ENCODE measurements around the gene S100A12. TPM values are rescaled to one million over a fixed set of nuclear protein-coding genes. Genes with fewer than 3 reads are reported as not detected.
"Not testable (repeated sequence)": the region's sequence is repeated elsewhere in the genome, so short reads cannot be mapped to it uniquely, and the experiment has no call there.

S100A12 gene
- total RNA-seq, 1 donor from 2014 or later, result not detected

DNA sequence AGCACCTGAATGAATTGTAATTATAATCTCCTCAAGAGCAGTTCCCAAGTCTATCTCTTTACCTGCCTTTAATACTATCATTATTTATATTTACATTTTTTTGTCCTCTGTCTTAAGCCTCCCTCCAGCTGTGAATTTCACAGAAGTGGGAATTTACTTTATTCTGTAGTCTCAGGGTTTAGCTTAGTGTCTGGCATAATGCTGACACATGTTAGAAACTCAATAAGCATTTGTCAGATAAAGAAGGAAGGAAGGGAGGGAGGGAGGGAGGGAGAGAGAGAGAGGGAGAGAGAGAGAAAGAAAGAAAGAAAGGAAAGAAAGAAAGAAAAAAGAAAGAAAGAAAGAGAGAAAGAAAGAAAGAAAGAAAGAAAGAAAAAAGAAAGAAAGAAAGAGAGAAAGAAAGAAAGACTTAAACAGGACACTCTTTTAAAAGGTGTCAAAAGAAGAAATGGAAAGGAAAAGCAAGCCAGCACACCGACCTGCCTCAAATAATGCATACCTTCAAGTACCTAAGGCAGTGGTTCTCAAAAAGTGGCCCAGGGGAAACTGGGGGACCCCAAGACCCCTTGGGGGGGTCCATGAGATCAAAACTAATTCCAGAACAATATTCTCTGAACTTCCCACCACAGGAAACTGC lies 25.0 kb downstream of the S100A12 start:
- no peak for DNase-seq (ENCODE audit: low spot score)
- no peaks in the 10 kb centered on the region for H3K36me3 Mint-ChIP-seq (ENCODE audit: low read depth)

DNA sequence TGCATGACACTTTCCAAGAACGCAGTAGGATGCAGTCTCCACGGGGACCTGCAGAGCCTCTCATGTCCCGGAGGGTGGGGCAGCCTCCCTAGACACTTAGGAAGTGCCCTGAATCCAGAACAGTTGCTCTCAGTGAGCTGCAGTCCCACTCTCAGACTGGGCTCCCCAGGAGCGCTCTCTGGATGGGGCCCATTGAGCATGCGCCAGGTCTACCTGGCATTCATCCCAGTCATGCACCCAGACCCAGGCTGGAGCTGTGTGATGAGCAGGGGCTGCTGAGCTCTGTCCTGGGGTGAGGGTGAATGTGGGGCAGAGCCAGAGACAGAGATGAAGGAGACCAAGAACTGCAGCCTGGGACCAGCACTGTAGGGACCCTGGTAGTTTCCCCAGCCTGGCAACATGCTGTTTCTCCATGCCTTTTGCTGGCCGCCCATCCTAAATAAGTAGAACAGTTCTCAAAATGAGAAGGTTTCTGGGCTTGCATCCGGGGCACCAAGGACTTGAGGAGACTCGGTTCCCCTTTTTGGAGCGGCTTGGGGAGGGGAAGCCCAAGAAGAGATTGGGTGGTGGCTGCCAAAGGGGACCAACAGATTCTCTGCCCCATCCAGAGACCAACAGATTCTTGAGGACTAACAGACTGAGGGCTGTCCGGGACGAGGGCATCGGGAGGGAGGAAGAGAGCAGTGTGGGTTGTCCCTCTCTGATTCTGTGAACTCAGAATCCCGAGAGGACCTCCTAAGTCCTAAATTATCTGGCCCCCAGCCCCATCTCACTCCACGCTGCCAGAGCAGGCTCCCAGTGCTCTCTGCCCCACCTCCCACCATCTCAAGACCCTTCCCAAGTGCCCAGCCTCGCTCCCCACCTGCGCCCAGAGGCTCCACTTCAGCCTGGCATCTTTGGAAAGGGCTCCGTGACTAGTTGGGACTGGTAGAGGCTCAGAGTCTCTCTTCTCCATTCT lies 25.8 kb downstream of the S100A12 start:
- Mint-ChIP-seq H3K4me1 (ENCODE audit: low read depth) (peaks cover 18% of the 10 kb centered on the region), H3K4me3 (no peak overlapping the region), H3K9me3 (no peaks in the 10 kb centered on the region), H3K27ac (no peak overlapping the region), H3K27me3 (ENCODE audit: insufficient read depth) (peaks cover 27% of the 10 kb centered on the region), H3K36me3 (ENCODE audit: low read depth) (no peaks in the 10 kb centered on the region)
- intact Hi-C loops (cut with micrococcal nuclease), result loop anchor here (10.0 kb wide), 2 partner anchors 265 to 395 kb away; partner anchors contain the start of genes S100A14 and S100A16
- no peak for DNase-seq (ENCODE audit: low spot score)

More for the DNA sequence above, 25.0 kb downstream of the S100A12 start:
- Mint-ChIP-seq H3K4me3 (no peak overlapping the region), H3K4me1 (ENCODE audit: low read depth) (peaks cover 14% of the 10 kb centered on the region), H3K27ac (no peak overlapping the region), H3K27me3 (ENCODE audit: insufficient read depth) (peaks cover 29% of the 10 kb centered on the region), H3K9me3 (no peaks in the 10 kb centered on the region)
- intact Hi-C loops (cut with micrococcal nuclease), result loop anchor here (10.0 kb wide), 2 partner anchors 264 to 394 kb away; partner anchors contain the start of genes S100A14 and S100A16

DNA sequence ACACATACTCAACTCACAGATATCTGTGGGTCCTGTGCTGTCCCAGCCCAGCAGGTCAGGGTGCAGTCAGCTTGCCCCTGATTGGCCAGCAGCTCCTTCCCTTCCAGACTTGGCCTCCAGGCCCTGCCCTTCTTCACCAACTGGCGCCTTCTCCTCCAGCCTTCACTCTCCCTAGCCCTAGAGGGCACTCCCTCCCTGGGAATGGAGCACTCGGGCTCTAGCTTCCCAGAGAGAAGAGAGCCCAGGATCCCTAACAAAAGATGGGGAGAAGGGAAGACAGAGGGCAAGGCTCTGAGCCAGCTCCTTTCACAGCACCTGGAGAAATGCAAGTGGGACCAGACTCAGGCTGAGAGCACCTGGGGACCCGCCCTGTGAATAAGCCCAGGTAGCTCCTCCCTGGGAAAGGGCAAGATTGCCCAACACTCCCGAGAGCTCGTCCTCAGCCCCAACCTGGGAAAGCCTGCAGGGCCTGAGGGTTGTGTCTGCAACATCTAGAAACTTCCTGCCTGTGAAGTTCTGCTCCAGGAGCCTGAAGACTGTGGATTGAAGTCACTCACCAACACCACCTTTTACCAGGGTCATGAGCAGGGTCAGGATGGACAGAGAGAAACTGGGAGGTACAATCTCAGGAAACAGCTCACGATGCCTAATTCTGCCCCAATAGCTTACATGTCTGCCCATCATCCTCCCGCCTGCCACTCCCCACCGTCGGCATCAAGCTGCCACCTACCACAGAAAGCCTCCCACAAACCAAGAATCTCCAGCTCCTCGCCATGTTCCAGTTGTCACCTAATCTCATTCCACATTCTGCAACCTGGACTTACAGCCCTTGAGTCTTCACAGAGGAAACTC lies 26.7 kb downstream of the S100A12 start, which contains the start of gene PGLYRP4:
Gene PGLYRP4 (minus strand): TSS at position 331 of the 852 bp plus-strand sequence. CDS start 909 bp downstream, outside the sequence.
- H3K4me3 Mint-ChIP-seq, result no peak within 1 kb of the TSS
- H3K36me3 Mint-ChIP-seq (ENCODE audit: low read depth), result no peaks in the 10 kb centered on the region
- H3K27me3 Mint-ChIP-seq (ENCODE audit: insufficient read depth), result peaks cover 27% of the 10 kb centered on the region
- H3K9me3 Mint-ChIP-seq, result no peaks in the 10 kb centered on the region
- peaks cover 27% of the 10 kb centered on the region for H3K4me1 Mint-ChIP-seq (ENCODE audit: low read depth)
- DNase-seq (ENCODE audit: low spot score), result no peak
- intact Hi-C loops (cut with micrococcal nuclease), result no loop called here
- H3K27ac Mint-ChIP-seq, result no peak within 1 kb of the TSS

DNA sequence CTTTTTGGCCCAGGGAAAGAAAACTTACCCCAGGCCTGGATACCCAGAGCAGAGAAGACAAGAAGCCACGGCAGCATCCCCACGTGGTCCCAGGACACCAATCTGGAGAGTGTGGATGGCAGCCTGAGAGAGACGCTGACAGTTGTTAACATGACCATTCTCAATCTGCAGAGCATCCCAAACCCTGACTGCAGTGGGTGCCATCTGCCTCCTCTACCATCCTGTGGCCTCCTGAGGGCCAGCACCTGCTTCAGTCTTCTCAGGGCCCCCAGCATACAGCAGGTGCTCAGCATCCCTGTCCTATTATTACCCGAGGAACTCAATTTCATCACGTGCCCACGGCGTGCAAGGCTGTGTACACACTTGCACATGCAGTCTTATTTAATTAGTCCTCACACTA lies 27.6 kb downstream of the S100A12 start:
- DNase-seq (ENCODE audit: low spot score), result no peak
- Mint-ChIP-seq H3K4me1 (ENCODE audit: low read depth) (peaks cover 33% of the 10 kb centered on the region), H3K36me3 (ENCODE audit: low read depth) (no peaks in the 10 kb centered on the region), H3K27me3 (ENCODE audit: insufficient read depth) (peaks cover 27% of the 10 kb centered on the region), H3K9me3 (no peaks in the 10 kb centered on the region), H3K27ac (no peak overlapping the region), H3K4me3 (no peak overlapping the region)
- intact Hi-C loops (cut with micrococcal nuclease), result no loop called here

DNA sequence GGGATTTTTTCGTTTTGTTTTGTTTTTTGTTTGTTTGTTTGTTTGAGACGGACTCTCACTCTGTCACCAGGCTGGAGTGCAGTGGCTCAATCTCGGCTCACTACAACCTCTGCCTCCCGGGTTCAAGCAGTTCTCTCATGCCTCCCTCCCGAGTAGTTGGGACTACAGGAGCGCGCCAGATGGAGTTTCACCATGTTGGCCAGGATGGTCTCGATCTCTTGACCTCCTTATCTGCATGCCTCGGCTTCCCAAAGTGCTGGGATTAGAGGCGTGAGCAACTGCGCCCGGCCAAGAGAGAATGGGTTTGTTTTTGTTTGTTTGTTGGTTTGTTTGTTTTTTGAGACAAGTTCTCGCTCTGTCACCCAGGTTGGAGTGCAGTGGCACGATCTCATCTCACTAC lies 28.4 kb downstream of the S100A12 start:
- H3K9me3 Mint-ChIP-seq; H3K4me3 Mint-ChIP-seq; DNase-seq (ENCODE audit: low spot score); H3K36me3 Mint-ChIP-seq (ENCODE audit: low read depth); H3K27ac Mint-ChIP-seq; intact Hi-C loops (cut with micrococcal nuclease): not testable (repeated sequence)
- Mint-ChIP-seq H3K27me3 (ENCODE audit: insufficient read depth) (peaks cover 31% of the 10 kb centered on the region), H3K4me1 (ENCODE audit: low read depth) (peaks cover 38% of the 10 kb centered on the region)

DNA sequence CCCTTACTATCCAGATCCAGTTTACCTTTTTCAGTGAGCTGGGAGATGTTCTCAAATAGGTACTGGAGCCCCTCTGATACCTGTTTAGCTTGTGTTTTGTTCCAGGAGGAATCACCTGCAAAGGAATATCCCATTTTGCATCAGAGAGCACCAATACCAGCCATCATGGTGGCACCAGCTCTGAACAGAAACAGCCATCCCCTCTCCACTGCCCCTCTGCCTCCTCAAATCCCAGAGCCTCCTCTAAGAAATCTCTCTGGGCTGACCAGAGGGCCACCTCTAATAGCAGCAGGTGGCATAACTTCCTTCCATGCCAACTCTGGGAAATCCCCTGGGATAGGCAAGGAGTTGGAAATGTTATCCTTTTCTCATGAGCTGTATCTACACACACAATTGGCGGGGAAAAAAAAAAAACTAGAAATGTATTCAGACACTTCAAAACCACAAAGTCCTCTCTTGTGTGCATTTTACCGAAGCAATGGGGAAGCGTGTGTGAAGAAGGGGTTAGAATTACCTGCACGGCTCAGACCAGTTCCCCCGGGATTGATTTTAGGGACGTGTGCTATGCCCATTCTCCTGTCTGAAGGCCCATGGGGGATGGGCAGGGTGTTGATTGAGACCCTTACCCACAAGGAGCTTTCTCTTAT lies 29.2 kb downstream of the S100A12 start:
- intact Hi-C loops (cut with micrococcal nuclease), result no loop called here
- peaks cover 39% of the 10 kb centered on the region for H3K4me1 Mint-ChIP-seq (ENCODE audit: low read depth)
- H3K27me3 Mint-ChIP-seq (ENCODE audit: insufficient read depth), result peaks cover 29% of the 10 kb centered on the region
- peak overlapping the region; percentile 14 for H3K27ac Mint-ChIP-seq
- no peaks in the 10 kb centered on the region for H3K36me3 Mint-ChIP-seq (ENCODE audit: low read depth)
- DNase-seq (ENCODE audit: low spot score), result no peak
- peak overlapping the region; percentile 53 for H3K4me3 Mint-ChIP-seq
- H3K9me3 Mint-ChIP-seq, result no peaks in the 10 kb centered on the region

DNA sequence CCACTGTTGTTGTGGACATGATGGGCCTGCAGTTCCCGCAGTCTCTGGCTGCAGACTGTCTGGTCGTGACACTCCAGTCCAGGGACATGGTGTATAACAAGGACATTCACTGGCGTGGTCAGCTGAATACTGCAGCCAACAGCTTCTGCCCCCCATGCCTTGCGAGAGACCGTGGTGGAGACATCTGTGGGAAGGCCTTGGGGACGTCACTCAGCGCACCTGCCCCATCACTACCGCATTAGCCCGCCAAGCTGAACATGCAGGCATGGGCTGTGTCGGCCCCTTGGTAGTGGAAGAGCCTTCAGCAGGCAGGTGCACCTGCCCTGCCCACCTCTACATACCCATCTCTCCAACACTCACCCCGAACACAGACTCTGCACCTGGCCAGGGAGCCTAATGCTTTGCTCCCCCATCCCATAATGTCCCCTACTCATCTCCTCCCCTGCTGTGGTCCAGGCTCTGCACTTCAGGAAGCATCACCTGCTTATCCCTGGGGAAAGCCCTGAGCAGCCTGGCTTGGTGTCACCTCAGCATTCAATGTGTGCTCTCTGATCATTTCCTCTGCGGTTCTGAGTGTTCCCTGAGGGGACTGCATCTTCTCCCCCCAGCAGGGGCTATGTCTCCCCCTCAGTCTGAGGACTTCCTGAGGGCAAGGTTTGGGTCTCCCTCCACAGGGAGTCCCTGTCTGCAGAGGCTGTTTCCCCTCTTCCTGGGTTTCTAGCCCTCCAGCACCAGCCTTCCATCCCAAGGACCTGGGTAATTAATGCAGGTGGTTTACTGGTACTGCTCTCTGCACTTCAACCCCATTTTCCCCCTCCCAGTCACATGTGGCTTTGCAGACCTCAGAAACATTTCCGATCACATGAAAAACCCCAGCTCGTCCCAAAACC lies 30.0 kb downstream of the S100A12 start:
- intact Hi-C loops (cut with micrococcal nuclease), result no loop called here
- no peaks in the 10 kb centered on the region for H3K36me3 Mint-ChIP-seq (ENCODE audit: low read depth)
- H3K4me3 Mint-ChIP-seq, result peak overlapping the region; percentile 53
- no peaks in the 10 kb centered on the region for H3K9me3 Mint-ChIP-seq
- H3K4me1 Mint-ChIP-seq (ENCODE audit: low read depth), result peaks cover 44% of the 10 kb centered on the region
- peak overlapping the region; percentile 14 for H3K27ac Mint-ChIP-seq
- H3K27me3 Mint-ChIP-seq (ENCODE audit: insufficient read depth), result peaks cover 27% of the 10 kb centered on the region
- no peak for DNase-seq (ENCODE audit: low spot score)

DNA sequence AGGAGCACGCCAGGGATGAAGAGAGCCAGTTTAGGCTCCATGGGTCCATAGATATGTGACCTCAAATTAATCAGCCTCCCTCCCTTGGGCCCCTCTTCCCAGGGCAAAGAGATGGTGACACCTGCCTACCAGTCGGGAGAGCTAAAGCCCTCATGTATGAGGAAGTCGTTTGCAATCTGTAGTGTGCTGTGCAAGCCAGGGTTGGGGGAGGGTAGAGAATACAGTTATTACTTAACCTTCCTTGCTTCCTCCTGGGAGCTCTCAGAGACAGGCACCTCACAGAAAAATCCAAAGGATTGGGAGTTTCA lies 30.7 kb downstream of the S100A12 start:
- intact Hi-C loops (cut with micrococcal nuclease), result no loop called here
- Mint-ChIP-seq H3K27me3 (ENCODE audit: insufficient read depth) (peaks cover 20% of the 10 kb centered on the region), H3K4me3 (no peak overlapping the region), H3K36me3 (ENCODE audit: low read depth) (no peaks in the 10 kb centered on the region), H3K9me3 (no peaks in the 10 kb centered on the region), H3K4me1 (ENCODE audit: low read depth) (peaks cover 50% of the 10 kb centered on the region), H3K27ac (no peak overlapping the region)
- DNase-seq (ENCODE audit: low spot score), result no peak

DNA sequence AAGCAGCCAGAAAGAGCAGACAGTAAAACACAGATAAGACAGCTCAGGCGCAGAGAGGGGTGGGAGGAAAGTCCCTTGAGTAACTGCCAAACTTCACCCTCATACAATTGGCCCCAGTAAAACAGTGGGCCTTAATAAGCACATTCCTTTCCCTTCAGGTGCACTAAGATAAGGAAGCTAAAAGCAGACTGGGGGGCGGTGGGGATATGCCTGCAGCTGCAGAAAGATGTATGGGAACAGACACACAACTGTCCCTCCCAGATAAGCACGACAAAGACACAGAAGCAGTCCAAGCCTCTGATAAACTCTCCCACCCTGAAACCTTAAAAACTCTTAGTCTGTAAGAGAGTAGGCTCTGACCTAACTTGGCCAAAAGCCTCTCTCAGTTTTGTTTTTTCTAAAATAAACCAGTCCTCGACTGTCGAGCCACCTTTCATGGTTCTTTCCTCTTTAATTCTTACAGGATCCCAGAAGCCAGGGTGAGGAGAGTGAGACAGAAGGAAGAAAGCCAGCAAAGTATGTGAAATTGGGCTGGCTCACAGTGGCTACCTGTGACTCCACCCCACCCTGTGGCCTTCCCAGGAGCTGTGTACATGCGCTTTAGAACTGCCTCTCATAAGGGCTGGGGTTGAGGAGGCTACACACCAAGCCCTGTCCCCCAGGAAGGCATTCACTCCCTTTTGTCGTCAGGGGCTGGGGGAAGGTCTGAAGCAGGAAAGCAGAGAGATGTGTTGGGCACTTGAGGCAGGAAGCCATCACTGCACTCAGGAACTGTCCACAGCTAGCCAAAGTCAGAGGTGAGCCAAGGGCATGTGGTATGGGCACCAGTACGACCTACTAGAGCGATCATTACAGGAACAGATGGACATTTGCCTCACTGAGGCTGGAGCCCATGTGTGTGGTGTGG lies 31.4 kb downstream of the S100A12 start:
- no peak overlapping the region for H3K27ac Mint-ChIP-seq
- intact Hi-C loops (cut with micrococcal nuclease), result no loop called here
- H3K9me3 Mint-ChIP-seq, result no peaks in the 10 kb centered on the region
- H3K36me3 Mint-ChIP-seq (ENCODE audit: low read depth), result no peaks in the 10 kb centered on the region
- peaks cover 19% of the 10 kb centered on the region for H3K27me3 Mint-ChIP-seq (ENCODE audit: insufficient read depth)
- no peak for DNase-seq (ENCODE audit: low spot score)
- peaks cover 51% of the 10 kb centered on the region for H3K4me1 Mint-ChIP-seq (ENCODE audit: low read depth)
- H3K4me3 Mint-ChIP-seq, result no peak overlapping the region

DNA sequence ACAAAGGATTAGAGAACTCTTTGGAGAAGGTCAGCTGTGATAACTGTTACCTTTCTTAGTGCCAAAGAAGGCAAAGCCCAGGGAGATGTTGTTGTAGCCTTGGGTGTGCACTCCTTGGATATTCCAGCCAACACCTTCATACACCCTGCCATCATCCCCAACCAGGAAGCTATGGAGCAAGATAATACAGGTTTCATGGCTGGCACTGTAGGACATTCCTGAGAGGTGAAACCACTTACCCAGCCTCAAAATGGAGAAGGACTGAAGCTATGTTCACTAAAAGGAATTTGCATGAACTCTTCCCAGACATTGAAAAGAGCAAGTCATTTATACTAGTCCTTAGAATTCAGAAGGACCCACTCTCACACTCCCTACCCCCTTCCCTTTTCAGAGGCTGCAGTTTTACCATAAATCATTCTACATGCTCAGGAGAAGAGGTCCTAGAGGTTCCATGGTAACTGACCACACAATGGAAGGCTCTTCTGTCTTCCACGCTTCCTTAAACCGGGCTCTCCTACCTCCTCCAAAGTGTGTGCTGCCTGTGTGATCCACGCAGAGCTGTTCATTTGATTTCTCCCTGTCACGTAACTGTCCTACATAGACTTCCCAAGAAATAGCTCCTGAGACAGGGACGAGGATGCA lies 32.3 kb downstream of the S100A12 start:
- no peak for DNase-seq (ENCODE audit: low spot score)
- H3K27me3 Mint-ChIP-seq (ENCODE audit: insufficient read depth), result peaks cover 22% of the 10 kb centered on the region
- no peak overlapping the region for H3K27ac Mint-ChIP-seq
- H3K4me3 Mint-ChIP-seq, result peak overlapping the region; percentile 7
- no peaks in the 10 kb centered on the region for H3K36me3 Mint-ChIP-seq (ENCODE audit: low read depth)
- H3K4me1 Mint-ChIP-seq (ENCODE audit: low read depth), result peaks cover 51% of the 10 kb centered on the region
- intact Hi-C loops (cut with micrococcal nuclease), result no loop called here
- H3K9me3 Mint-ChIP-seq, result no peaks in the 10 kb centered on the region
